Endothelial cell of umbilical vein (primary cell): ENCODE measurements around the gene PDE6C. TPM values are rescaled to one million over a fixed set of nuclear protein-coding genes. Genes with fewer than 3 reads are reported as not detected.

Experiments
- BruUV-seq: library from RNA; stranded (reverse); fragments of 400-500 nt; replicated peaks from 2 replicates; lab custom pipeline; 2021; lab: Mats Ljungman, UMichigan
- CTCF ChIA-PET: fragments of 300-600, 350-600 bp; sonication (Branson Sonifier 250); formaldehyde crosslinking; loops from one replicate; lab custom pipeline; 2021; ENCODE audit warnings: antibody characterized with exemption, inconsistent platforms; lab: Charles Lee
- POLR2A ChIA-PET: fragments of 300-600, 350-600 bp; sonication (Branson Sonifier 250); formaldehyde crosslinking; loops from one replicate; lab custom pipeline; 2021; ENCODE audit warnings: antibody characterized with exemption, inconsistent platforms; lab: Charles Lee
- DNase-seq: peaks from one replicate; pipeline ENCODE4 v3.0.0-alpha.2; 2011; ENCODE audit warnings: low read depth, low spot score
- FAIRE-seq: peaks from 2 replicates; lab custom pipeline; 2011; peaks lifted over from hg19 to GRCh38; lab: Jason Lieb, UNC
- H2AFZ ChIP-seq: 2 replicates; pipeline ENCODE4 v1.6.0; 2012; ENCODE audit warnings: low read depth, low read length, control low read depth, inconsistent platforms
- H3K27ac ChIP-seq: 2 replicates; pipeline ENCODE4 v1.5.1; 2011; ENCODE audit warnings: low read depth, mild to moderate bottlenecking, control low read depth, low read length, moderate library complexity; ENCODE audit not compliant: insufficient read depth
- H3K27me3 ChIP-seq, 2 experiments: 2 replicates each; pipeline versions ENCODE4 v1.6.0 to v1.6.1; 2011; ENCODE audit warnings: low read length in 2 of 2, mixed read lengths in 1 of 2; ENCODE audit not compliant: control insufficient read depth in 2 of 2, insufficient read depth in 2 of 2
- H3K36me3 ChIP-seq, 2 experiments: 2 replicates in 1 of 2; 3 replicates in 1 of 2; pipeline ENCODE4 v1.5.1; 2011; ENCODE audit warnings: low read length in 2 of 2, mild to moderate bottlenecking in 1 of 2, moderate library complexity in 1 of 2; ENCODE audit not compliant: control insufficient read depth in 2 of 2, insufficient read depth in 2 of 2; ENCODE audit errors: extremely low read depth in 1 of 2
- H3K4me1 ChIP-seq: 3 replicates; pipeline ENCODE4 v1.5.1; 2011; ENCODE audit warnings: mild to moderate bottlenecking, low read length; ENCODE audit not compliant: control insufficient read depth, insufficient read depth; ENCODE audit errors: extremely low read depth
- H3K4me2 ChIP-seq: 2 replicates; pipeline ENCODE4 v1.6.1; 2011; ENCODE audit warnings: low read length, control low read depth, mixed read lengths; ENCODE audit not compliant: insufficient read depth
- H3K4me3 ChIP-seq, 3 experiments: fragments of 200-600 bp in 1 of 3; sonication (generic), shearing (Covaris generic) in 1 of 3; replicated peaks in 1 of 3; 2 replicates each; pipeline ENCODE4 v1.5.1; 2011 to 2016; ENCODE audit warnings: control low read depth in 3 of 3, low read length in 3 of 3, mild to moderate bottlenecking in 2 of 3, inconsistent platforms in 1 of 3, low read depth in 1 of 3, moderate library complexity in 1 of 3; ENCODE audit not compliant: insufficient read depth in 1 of 3
- H3K79me2 ChIP-seq: 2 replicates; pipeline ENCODE4 v1.6.0; 2012; ENCODE audit warnings: low read length, inconsistent platforms; ENCODE audit not compliant: control insufficient read depth, insufficient read depth
- H3K9ac ChIP-seq: replicated peaks from 2 replicates; pipeline ENCODE3; 2011; ENCODE audit warnings: low read length, control low read depth; ENCODE audit not compliant: insufficient read depth; ENCODE audit errors: extremely low read depth
- H3K9me1 ChIP-seq: replicated peaks from 3 replicates; pipeline ENCODE4 v1.6.0; 2011; ENCODE audit warnings: mild to moderate bottlenecking, low read length; ENCODE audit not compliant: control insufficient read depth, insufficient read depth; ENCODE audit errors: extremely low read depth
- H3K9me3 ChIP-seq: replicated peaks from 2 replicates; pipeline ENCODE4 v1.5.1; 2012; ENCODE audit warnings: low read length, inconsistent platforms; ENCODE audit not compliant: control insufficient read depth, insufficient read depth
- H4K20me1 ChIP-seq: replicated peaks from 2 replicates; pipeline ENCODE3; 2011; ENCODE audit warnings: mild to moderate bottlenecking, low read length; ENCODE audit not compliant: control insufficient read depth, insufficient read depth; ENCODE audit errors: extremely low read depth
- CTCF ChIP-seq, 2 donors: IDR thresholded peaks; 1 replicate in 1 of 2; 2 replicates in 1 of 2; pipeline ENCODE4 v1.5.1; 2011; ENCODE audit warnings: low read length in 2 of 2, mild to moderate bottlenecking in 2 of 2, moderate library complexity in 2 of 2, control low read depth in 1 of 2, inconsistent platforms in 1 of 2, low read depth in 1 of 2; ENCODE audit not compliant: insufficient read depth in 1 of 2; ENCODE audit errors: extremely low read depth in 1 of 2
- EZH2 ChIP-seq: IDR thresholded peaks from 2 replicates; pipeline ENCODE4 v1.6.1; 2012; ENCODE audit warnings: borderline replicate concordance, low read depth, mild to moderate bottlenecking, moderate library complexity, low read length, inconsistent platforms; ENCODE audit not compliant: severe bottlenecking
- FOS ChIP-seq: IDR thresholded peaks from 2 replicates; pipeline ENCODE4 v1.6.1; 2011; ENCODE audit warnings: mild to moderate bottlenecking, low read length, moderate library complexity, borderline replicate concordance; ENCODE audit not compliant: insufficient read depth
- GATA2 ChIP-seq: IDR thresholded peaks from 2 replicates; pipeline ENCODE4 v1.7.0; 2011; ENCODE audit warnings: low read depth, mild to moderate bottlenecking, moderate library complexity, mixed read lengths, low read length; ENCODE audit not compliant: insufficient read length, insufficient read depth
- JUN ChIP-seq: IDR thresholded peaks from 2 replicates; pipeline ENCODE4 v1.6.1; 2011; ENCODE audit warnings: borderline replicate concordance, low read depth; ENCODE audit not compliant: insufficient read length, insufficient read depth
- MAX ChIP-seq: IDR thresholded peaks from 2 replicates; pipeline ENCODE4 v1.6.1; 2011; ENCODE audit not compliant: insufficient read depth, insufficient read length
- MYC ChIP-seq: IDR thresholded peaks from one replicate; pipeline ENCODE4 v1.6.1; 2011; ENCODE audit warnings: mild to moderate bottlenecking, low read depth, low read length
- POLR2A ChIP-seq: IDR thresholded peaks from 2 replicates; pipeline ENCODE4 v1.6.1; 2012; ENCODE audit warnings: low read depth, mild to moderate bottlenecking, control low read depth, low read length
- POLR2AphosphoS5 ChIP-seq: IDR thresholded peaks from 2 replicates; pipeline ENCODE4 v1.6.1; 2012; ENCODE audit warnings: low read depth, mild to moderate bottlenecking, control low read depth, low read length, moderate library complexity; ENCODE audit not compliant: insufficient read depth
- dilution Hi-C: fragments of 300-500 bp; cut with MboI; formaldehyde crosslinking; loops from one replicate; pipeline ENCODE4 v1.15.0; 2019; ENCODE audit warnings: low sequenced_read_pairs; ENCODE audit not compliant: extremely low pct_ligation_motif_present
- intact Hi-C: fragments of 100-400 bp; cut with micrococcal nuclease; formaldehyde crosslinking; loops from one replicate; pipeline ENCODE4 v1.10.0; 2022
- polyA plus RNA-seq, 4 experiments: library from polyadenylated mRNA; depleted of rRNA in 3 of 4; stranded (reverse) in 3 of 4; unstranded in 1 of 4; fragments of >200 nt; gene quantifications; 2 replicates each; pipeline versions ENCODE4 v1.2.1 to v1.2.3, GENCODE V29; 2011 to 2012; ENCODE audit warnings: missing spikeins in 1 of 4
- total RNA-seq: library from RNA; stranded (reverse); gene quantifications from 2 replicates; pipeline ENCODE4 v1.2.3, GENCODE V29; 2021

PDE6C gene
- total and polyA plus RNA-seq, 2 donors (not counting 3 experiments of a cell fraction or from before 2014, with no cell fraction given): not detected

- Histone ChIP-seq H3K27ac (no peak overlapping the region), H3K9me1 (no peaks in the 10 kb centered on the region), H3K36me3 (no peaks in the 10 kb centered on the region), H3K4me3 (no peak overlapping the region), H3K4me2 (no peak overlapping the region), H3K79me2 (no peaks in the 10 kb centered on the region), H3K27me3 (peaks cover 2 to 5% of the 10 kb centered on the region in 2 experiments), H3K9ac (no peak overlapping the region), H3K4me1 (no peaks in the 10 kb centered on the region), H2AFZ (no peak overlapping the region), H3K9me3 (no peaks in the 10 kb centered on the region), H4K20me1 (no peaks in the 10 kb centered on the region)
- no TSS peak for BruUV-seq
- ChIA-PET POLR2A (no interaction called here), CTCF (no interaction called here)
- dilution Hi-C loops: no loop called here
- FAIRE-seq: no peak
- DNase-seq: no peak
- intact Hi-C loops: no loop called here
- TF ChIP-seq JUN (no peak), GATA2 (no peak), EZH2 (no peak), POLR2AphosphoS5 (no peak), POLR2A (no peak), FOS (no peak), MAX (no peak), CTCF (IDR thresholded peaks at IDR 0.05; ENCODE audit: extremely low read depth in 1 of 2, insufficient read depth in 1 of 2, low read depth in 1 of 2, low read length in 2 of 2) (no peak), MYC (no peak)
Measured at GRCh38 chr10:93613126-93613525, 789 bp downstream of the PDE6C start.
